Stimulated activated CD4-positive, alpha-beta T cell treated with anti-CD3 and anti-CD28 coated beads, Interleukin-15, amount 100 ng/mL, for 24 hours (primary cell): ENCODE data around the gene LIN7A.
"Not testable (repeated sequence)": the region's sequence is repeated elsewhere in the genome, so short reads cannot be mapped to it uniquely, and the experiment has no call there.

ENCODE experiments used
- DNase-seq: peaks from one replicate; pipeline ENCODE4 v3.0.0-alpha.2; 2020

LIN7A gene

DNA sequence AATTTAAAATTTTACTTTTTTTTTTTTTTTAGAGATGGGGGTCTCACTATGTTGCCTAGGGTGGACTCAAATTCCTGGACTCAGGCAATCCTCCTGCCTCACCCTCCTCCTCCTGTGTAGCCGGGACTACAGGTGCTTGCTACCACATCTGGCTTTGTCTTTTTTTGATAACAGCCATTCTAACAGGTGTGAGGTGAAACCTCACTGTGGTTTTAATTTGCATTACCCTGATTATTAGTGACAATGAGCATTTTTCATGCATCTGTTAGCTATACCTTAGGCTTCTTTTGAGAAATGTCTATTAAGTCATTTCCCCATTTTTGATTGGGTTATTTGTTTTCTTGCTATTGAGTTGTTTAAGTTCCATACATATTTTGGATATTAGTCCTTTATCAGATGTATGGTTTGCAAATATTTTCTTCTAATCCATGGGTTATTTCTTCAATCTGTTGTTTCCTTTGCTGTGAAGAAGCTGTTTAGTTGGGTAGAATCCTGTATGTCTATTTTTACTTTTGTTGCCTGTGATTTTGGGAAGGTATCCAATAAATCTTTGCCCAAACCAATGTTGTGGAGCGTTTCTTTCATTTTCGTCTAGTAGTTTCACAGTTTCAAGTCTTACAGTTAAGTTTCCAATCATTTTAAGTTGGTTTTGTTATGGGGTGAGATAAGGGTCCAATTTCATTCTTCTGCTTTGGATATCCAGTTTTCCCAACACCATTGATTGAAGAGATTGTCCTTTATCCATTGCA lies 134.9 kb downstream of the LIN7A start:
- DNase-seq = no peak

DNA sequence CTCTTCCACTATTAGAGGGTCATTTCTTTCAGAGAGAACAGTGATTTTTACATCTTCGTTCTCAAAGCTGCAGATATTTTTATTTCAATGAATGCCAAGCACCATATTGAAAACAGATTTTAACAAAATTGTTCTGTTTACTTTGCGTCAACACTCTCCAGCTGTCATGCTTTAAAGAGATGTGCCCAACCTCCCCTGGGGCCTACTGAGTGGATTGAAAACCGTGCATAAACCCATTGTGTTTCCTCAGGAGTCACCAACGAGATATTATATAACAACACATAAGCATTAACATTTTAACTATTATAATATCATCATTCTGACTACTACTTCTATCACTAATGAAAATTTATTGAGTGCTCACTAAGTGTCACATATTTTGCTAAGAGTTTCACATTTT lies 139.5 kb downstream of the LIN7A start:
- DNase-seq = no peak

- no peak for DNase-seq
Observed at GRCh38 chr12:80794551-80794950, 143.2 kb downstream of the LIN7A start.

DNA sequence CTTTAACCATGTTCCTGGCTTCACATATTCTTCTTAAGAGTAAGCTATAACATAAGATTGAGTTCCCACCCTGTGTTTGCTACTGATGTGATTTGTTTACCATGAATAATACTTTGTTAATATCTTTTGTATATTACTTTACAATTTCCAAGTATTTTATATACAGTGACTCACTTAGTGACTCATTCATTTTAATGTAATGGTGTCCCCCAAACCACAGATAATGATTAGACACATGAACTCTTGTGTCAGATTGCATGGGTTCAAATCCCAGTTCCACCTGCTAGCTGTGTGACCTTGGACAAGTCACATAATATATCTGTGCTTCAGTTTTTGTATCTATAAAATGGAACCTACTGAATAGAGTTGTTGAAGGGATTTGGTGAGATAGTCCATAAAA lies 144.9 kb downstream of the LIN7A start:
- no peak for DNase-seq

GRCh38 chr12:80791863-80792262 lies 145.9 kb downstream of the LIN7A start:
- DNase-seq = no peak

DNA sequence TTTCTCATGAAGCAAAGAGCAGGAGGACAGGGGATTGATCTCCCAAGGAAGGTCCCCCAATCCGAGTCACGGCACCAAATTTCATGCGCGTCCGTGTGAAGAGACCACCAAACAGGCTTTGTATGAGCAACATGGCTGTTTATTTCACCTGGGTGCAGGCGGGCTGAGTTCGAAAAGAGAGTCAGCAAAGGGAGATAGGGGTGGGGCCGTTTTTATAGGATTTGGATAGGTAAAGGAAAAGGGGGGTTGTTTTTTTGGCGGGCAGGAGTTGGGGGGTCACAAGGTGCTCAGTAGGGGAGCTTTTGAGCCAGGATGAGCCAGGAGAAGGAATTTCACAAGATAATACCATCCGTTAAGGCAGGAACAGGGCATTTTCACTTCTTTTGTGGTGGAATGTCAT lies 149.3 kb downstream of the LIN7A start:
- not testable (repeated sequence) for DNase-seq

DNA sequence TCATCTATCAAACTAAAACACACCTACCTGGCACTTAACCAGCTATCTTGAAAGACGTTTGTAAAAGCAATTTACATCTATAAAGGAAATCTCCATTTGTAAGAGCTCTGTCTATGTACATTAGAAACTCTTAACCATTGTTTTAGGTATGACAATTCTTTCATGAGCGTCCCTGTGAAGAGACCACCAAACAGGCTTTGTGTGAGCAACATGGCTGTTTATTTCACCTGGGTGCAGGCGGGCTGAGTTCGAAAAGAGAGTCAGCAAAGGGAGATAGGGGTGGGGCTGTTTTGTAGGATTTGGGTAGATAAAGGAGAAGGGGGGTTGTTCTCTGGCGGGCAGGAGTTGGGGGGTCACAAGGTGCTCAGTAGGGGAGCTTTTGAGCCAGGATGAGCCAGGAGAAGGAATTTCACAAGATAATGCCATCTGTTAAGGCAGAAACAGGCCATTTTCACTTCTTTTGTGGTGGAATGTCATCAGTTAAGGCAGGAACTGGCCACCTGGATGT lies 154.7 kb downstream of the LIN7A start:
- DNase-seq = not testable (repeated sequence)

GRCh38 chr12:80781313-80781712 lies 156.4 kb downstream of the LIN7A start:
- DNase-seq = no peak

DNA sequence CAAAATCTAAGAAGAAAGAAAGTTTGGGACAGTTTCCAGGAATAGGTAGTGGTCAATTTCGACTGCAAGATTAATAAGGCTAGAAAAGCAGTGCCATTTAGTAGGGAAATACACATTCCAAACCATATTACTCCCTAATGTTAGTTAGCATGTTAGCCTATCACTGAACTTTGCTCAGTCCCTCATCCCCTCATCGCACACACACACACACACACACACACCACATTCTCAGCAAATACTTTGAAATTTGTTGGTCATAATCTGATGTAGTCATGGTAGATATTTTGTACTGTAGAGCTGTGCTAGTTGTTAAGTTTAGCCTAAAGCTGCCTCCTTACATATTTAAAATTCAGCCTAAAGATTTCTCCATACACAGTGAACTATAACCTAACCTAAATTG lies 157.0 kb downstream of the LIN7A start:
- no peak for DNase-seq

DNA sequence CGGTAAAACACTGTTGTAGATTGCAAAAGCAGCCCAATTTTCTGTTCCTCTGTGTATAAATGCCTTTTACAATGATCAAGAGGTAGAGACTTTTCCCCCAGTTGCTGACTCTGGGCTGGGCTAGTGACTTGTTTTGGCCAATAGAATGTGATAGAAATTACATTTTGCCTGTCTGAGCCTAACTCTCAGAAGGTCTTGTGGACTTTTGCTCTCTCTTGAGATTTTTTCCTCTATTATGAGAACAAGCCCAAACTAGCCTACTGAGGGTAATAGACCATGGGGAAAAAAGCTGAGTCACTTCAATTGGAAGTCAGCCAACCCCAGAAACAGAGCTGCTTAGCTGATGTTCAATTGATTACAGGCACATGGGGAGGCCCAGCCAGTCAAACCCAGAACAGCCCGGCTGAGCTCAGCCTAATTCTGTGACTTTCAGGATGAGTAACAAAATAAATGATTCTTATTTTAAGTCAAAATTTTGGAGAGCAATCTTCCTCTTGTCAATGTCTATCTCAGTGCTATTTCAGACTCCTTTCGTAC lies 159.7 kb downstream of the LIN7A start:
- DNase-seq = peak; percentile 48

DNA sequence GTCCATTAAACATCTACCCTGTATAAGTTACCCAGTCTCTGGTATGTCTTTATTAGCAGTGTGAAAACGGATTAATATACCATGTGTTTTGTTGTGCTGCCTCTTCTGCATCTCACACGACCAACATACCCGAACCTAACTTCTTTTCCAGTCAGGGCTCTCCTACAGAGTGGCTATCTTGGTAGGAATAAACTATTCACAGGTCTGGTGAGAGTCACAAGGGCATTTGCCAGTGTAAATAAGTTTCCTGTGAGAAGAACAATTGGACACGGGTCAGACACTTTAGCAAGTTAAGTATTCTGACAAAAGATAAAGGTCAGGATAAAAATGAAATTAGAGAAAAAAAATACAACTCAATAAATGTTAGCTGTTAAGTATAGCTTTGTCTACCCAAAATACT lies 160.1 kb downstream of the LIN7A start:
- no peak for DNase-seq

GRCh38 chr12:80776706-80777105 lies 161.0 kb downstream of the LIN7A start:
- no peak for DNase-seq

- no peak for DNase-seq
Observed at GRCh38 chr12:80770958-80771357, 166.8 kb downstream of the LIN7A start.

DNA sequence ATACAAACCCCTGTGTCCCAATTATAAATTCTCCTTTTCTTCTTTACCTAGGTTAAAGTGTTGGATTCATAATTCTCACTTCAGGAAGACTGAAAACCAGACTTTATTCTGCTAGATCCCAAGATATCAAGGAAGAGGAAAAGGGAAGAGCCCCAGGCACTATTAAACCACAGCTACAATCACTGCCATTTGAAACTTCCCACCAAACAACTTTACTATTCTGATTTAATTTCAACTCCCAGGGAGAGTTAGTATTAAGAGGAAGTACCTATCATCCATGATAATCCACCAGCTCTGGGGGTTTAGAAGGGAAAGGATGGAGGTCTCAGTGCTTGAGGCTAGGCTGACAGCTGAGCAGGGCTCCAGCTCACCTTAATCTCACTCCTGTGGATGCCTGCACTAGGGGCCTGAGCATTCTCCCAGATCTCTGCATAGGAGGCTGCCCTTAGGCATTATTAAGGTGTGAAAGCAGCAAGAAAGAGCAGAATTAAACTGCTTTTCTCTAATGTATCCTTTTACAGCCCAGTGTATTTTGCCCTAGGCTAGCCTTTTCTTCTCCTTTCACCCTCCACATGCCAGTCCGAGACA lies 168.1 kb downstream of the LIN7A start:
- no peak for DNase-seq

DNA sequence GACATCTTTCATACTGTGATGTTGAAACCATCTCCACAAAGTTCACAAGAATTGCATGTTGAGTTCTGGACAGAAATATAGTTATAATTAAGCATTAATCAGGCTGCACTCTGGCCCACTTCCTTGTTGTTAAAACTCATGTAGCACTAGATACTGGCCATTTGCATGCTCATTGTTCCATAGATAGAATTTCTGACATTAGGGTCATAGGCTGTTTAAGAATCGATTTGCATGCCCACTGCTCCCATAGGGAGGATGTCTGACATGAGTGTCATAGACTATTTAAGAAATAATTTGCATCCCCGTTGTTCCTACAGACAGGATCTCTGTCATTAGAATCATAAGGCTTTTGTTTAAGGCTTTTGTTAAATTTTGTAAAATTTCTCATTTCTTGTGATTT lies 170.8 kb downstream of the LIN7A start:
- no peak for DNase-seq

- DNase-seq = no peak
Observed at GRCh38 chr12:80766210-80766609, 171.5 kb downstream of the LIN7A start.

DNA sequence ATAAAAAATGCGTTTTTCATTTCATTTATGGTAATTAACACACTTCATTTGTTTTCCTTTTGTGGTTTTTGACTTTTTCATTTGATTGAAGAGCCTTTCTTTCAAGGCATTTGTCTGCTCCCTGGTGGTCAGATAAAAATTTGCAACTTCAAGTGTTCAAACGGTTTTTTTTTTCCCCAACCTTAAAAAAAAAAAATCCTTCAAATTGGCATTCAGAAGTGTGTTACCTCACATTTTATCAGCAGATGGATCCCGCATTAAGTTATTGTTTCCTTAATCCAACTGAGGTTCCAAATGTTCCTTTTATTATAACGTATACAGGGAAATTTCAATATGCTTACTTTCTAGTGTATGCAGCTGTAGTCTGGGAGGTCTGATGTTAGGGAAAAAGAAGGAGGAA lies 173.9 kb downstream of the LIN7A start:
- DNase-seq = no peak

DNA sequence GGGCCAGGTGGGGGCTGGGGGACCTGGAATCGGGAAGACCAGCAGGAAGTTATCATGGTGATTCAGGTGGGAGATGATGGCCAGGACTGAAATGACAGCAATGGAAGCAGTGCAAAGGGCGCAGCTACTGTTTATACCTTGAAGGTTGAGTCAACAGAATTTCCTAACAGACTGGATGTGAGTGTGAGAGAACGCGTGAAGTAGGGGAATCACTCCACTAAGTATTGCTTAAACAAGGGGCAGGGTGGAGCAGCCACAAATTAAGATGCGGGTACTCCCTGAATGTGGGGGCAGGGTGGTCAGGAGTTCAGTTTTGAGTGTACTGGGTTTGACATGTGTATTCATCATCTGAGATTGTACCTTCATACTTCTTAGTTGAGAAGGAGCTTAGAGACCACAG lies 175.9 kb downstream of the LIN7A start:
- DNase-seq = no peak

- DNase-seq = no peak
Observed at GRCh38 chr12:80756875-80757274, 180.9 kb downstream of the LIN7A start.

GRCh38 chr12:80754274-80754673 lies 183.5 kb downstream of the LIN7A start:
- no peak for DNase-seq

GRCh38 chr12:80752464-80752863 lies 185.3 kb downstream of the LIN7A start:
- DNase-seq = no peak

DNA sequence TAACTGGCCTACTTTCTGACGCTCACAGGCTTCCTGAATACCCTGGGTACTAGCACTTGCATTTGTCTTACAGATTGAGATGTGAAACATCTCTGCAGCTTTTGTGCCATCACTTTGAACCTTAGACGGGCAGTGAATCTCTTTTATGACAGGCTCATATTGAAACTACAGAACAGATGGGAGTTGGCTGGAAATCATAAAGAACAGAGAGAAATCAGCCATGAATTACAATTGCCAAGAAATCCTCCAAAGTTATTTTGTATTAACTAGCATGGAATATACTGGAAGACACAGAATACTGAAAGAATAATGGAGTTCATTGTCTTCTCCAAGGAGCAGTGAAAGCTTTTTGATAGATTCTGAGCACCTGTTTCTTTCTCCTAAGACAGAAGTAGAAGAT lies 188.3 kb downstream of the LIN7A start:
- no peak for DNase-seq

DNA sequence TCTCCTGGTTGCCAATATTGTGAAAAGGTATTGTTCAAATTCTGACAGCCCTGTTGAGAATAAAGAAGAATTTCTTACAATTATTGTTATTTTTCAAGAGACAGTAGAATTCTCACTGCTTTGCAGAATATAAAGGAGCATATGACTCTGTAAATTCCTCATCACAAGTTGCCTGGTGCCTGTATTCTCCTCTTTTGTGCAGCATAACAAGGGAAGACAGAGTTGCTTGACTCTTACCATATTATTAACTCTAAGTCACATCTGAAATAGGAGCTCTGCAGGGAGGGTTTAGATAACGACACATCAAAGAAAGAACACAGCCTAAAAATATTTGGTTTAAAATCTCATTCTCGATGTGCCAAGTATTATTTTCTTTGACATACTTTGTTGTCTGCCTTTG lies 189.9 kb downstream of the LIN7A start:
- DNase-seq = no peak

DNA sequence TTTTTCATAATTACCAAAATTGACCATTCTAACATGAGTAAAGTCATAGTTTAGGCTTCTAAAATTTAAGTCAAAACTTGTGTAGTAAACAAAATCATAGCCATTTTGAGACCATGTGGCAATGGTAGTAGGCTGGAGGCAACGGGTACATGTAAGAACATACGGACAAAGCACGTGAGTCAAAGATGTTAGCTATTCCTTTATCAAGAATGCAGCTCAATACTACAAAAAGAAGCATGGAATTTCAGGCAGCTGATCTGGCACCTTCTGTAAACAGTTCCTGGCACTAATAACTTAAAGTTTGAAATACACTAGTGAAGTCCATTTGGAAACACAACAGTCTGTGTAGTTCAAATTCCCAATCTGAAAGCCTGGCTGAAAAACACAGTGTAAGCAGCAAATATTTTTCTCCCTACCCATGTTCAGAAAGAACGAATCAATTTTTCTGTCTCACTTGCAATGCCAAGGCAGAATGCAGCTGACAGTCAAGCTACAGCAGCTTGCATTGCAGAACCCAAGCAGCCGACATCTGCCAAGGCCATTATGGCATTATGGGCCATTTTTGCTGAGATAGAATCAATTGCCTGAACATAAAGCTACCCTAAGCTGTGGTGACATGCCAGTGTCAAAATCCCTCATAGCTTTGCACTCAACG lies 191.8 kb downstream of the LIN7A start:
- no peak for DNase-seq
